Central memory CD8-positive, alpha-beta T cell (primary cell): ENCODE measurements around the gene NAV3.

ENCODE experiments used
- ATAC-seq: fragments of 150-1000 bp; cut with Tn5 transposase; replicated peaks from 2 replicates; pipeline ENCODE4 v1.10.0; 2022; ENCODE audit warnings: mild to moderate bottlenecking, moderate FRiP score, moderate number of reproducible peaks; ENCODE audit not compliant: poor library complexity, severe bottlenecking; ENCODE audit errors: extremely low read depth
- DNase-seq, 2 donors: peaks; one replicate each; pipeline ENCODE4 v3.0.0; 2021; ENCODE audit warnings: low spot score in 2 of 2
- H3K27ac Mint-ChIP-seq: one replicate; pipeline ENCODE4 v1.8.0; 2022; ENCODE audit warnings: low read depth, mild to moderate bottlenecking, moderate library complexity, mixed read lengths
- H3K27me3 Mint-ChIP-seq: one replicate; pipeline ENCODE4 v1.8.0; 2022; ENCODE audit warnings: mixed read lengths
- H3K36me3 Mint-ChIP-seq: one replicate; pipeline ENCODE4 v1.8.0; 2022; ENCODE audit warnings: mild to moderate bottlenecking, moderate library complexity, mixed read lengths; ENCODE audit not compliant: insufficient read depth
- H3K4me1 Mint-ChIP-seq: one replicate; pipeline ENCODE4 v1.8.0; 2022; ENCODE audit warnings: mixed read lengths
- H3K4me3 Mint-ChIP-seq: one replicate; pipeline ENCODE4 v1.8.0; 2022; ENCODE audit warnings: mild to moderate bottlenecking, moderate library complexity, mixed read lengths
- H3K9me3 Mint-ChIP-seq: one replicate; pipeline ENCODE4 v1.8.0; 2022; ENCODE audit warnings: mixed read lengths

The NAV3 gene

DNA sequence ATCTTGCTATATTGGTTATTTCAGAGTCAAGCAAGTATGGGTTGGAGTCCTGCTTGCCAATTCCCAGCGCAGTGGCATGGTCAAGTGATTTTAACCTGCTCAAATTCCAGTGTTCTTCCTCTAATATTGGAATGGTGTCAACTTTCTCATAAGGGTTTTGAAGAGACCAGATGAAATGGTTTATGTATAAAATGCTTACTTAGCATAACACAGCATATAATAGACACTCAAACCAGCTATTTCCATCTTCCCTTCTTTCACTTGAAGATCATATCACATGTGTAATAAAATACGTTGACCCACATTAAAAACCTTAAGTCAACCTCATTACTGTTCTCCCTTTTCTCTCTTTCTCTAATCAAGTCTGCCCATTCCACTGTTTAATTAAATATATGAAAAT, 144.0 kb downstream of the NAV3 start:
- ATAC-seq: no peak
- Mint-ChIP-seq H3K27ac (no peak overlapping the region), H3K4me1 (no peaks in the 10 kb centered on the region), H3K9me3 (peaks cover 12% of the 10 kb centered on the region), H3K4me3 (no peak overlapping the region), H3K27me3 (no peaks in the 10 kb centered on the region), H3K36me3 (peaks cover under 1% of the 10 kb centered on the region)
- no peak for DNase-seq

DNA sequence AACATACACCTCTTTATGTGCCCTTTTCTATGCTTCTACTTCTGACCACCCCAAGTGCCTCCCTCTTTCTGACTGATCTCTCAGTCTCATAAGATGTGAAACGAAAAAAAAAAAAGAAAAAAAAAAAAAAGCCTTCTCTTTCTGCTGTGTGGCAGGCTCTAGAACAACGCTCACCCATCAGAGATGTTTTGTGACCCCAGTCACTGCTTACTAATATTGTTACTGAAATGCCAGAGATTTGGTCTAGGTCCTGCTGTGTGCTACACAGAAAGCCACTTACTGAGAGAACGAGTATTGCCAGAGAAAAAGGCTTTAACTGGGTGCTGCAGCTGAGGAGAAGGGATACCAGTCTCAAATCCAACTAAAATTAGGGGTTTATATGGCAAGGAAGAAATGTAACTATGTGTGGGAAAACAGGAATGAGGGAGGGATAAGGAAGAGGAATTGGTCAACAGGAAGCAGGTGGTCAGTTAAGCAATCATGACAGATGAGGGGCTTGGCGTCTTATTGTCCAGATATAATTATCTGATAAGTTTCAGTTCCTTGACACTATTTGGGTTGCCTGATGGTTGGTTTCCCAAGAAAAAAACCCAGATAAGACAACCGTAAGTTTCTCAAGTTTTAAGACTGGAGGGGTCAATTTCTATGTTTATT, 149.0 kb downstream of the NAV3 start:
- Mint-ChIP-seq H3K4me3 (no peak overlapping the region), H3K27me3 (no peaks in the 10 kb centered on the region), H3K4me1 (no peaks in the 10 kb centered on the region), H3K27ac (no peak overlapping the region), H3K36me3 (peaks cover 2% of the 10 kb centered on the region), H3K9me3 (peaks cover 22% of the 10 kb centered on the region)
- DNase-seq: no peak
- no peak for ATAC-seq

DNA sequence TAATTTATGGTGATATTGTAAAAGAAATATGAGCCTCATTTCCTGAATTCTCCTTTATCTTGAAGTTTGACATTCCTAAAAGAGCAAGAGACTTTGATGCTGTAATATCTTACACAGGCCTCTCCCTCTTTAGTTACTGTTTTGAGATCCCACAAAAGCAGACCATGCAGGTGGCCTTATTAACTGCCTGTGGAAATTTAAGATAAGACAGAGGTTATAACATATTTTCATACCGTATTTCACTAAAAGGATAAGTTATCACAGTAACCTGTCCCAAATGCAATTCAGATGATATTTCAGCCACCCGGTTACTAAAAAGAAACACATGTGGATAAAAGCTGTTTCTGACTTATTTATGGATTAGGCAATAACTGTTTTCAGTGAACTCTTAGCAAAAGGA, 150.1 kb downstream of the NAV3 start:
- Mint-ChIP-seq H3K27ac (no peak overlapping the region), H3K27me3 (no peaks in the 10 kb centered on the region), H3K4me1 (no peaks in the 10 kb centered on the region), H3K36me3 (peaks cover 2% of the 10 kb centered on the region), H3K9me3 (peaks cover 22% of the 10 kb centered on the region), H3K4me3 (no peak overlapping the region)
- DNase-seq (no peak), ATAC-seq (no peak)

DNA sequence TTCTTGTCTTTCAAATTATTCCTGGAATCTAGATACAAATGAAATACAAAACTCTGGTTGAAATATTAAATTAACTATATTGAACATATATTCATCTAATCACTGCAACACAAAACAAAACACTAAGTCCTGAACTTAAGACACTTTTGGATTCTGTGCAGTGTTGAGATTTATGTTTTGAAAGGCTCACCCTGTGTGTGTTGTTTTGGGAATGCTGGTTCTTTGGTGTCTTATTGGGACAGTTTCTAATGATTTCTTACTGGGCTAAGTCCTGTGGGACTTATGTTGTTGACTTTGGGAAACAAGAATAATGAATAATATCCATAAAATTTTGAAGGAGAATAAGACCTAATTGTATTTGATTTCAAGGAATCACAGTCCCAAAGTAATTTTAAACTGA, 153.2 kb downstream of the NAV3 start:
- Mint-ChIP-seq H3K36me3 (peaks cover 2% of the 10 kb centered on the region), H3K27ac (no peak overlapping the region), H3K27me3 (no peaks in the 10 kb centered on the region), H3K4me1 (no peaks in the 10 kb centered on the region), H3K9me3 (peaks cover 22% of the 10 kb centered on the region), H3K4me3 (no peak overlapping the region)
- ATAC-seq (no peak), DNase-seq (no peak)

DNA sequence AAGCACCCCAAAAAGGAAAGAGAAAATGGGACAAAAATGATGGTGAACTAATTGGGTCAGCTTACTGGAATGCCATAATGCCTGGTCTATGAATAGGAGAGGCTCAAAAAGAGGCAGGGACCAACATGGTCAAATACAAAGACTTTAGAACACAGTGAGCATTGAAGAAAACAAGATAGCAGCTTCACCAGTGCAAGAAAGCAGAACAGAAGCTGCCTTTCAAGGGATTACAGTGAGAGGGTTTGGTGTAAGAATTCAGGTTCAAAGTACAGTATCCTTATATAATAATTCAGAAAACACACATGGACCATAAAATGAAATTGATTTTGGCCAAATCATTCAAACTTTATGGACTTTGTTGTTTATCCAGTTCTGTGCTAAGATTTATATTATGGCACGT, 162.1 kb downstream of the NAV3 start:
- Mint-ChIP-seq H3K27ac (no peak overlapping the region), H3K4me3 (no peak overlapping the region), H3K36me3 (no peaks in the 10 kb centered on the region), H3K27me3 (no peaks in the 10 kb centered on the region), H3K9me3 (peaks cover 17% of the 10 kb centered on the region), H3K4me1 (no peaks in the 10 kb centered on the region)
- DNase-seq (no peak), ATAC-seq (no peak)

DNA sequence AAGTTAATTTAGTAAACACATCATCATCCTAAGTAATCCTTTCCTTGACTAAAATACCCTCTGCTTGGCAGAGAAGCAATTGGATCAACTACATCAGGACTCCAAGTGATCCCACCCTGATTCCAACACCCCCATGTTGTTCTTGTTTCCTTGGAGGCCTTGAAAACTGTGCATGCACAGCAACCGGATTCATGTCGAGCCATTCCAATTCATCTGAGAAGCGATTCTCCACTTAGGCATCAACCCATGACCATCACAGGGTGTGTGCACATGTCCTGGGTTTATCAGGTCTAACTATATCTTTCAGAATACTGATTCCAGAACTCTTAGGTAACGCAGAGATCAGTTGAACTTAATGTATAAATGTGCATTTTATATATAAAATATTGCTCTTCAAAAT, 163.0 kb downstream of the NAV3 start:
- Mint-ChIP-seq H3K4me1 (no peaks in the 10 kb centered on the region), H3K27me3 (no peaks in the 10 kb centered on the region), H3K9me3 (peaks cover 17% of the 10 kb centered on the region), H3K27ac (no peak overlapping the region), H3K4me3 (no peak overlapping the region), H3K36me3 (no peaks in the 10 kb centered on the region)
- DNase-seq (no peak), ATAC-seq (no peak)

DNA sequence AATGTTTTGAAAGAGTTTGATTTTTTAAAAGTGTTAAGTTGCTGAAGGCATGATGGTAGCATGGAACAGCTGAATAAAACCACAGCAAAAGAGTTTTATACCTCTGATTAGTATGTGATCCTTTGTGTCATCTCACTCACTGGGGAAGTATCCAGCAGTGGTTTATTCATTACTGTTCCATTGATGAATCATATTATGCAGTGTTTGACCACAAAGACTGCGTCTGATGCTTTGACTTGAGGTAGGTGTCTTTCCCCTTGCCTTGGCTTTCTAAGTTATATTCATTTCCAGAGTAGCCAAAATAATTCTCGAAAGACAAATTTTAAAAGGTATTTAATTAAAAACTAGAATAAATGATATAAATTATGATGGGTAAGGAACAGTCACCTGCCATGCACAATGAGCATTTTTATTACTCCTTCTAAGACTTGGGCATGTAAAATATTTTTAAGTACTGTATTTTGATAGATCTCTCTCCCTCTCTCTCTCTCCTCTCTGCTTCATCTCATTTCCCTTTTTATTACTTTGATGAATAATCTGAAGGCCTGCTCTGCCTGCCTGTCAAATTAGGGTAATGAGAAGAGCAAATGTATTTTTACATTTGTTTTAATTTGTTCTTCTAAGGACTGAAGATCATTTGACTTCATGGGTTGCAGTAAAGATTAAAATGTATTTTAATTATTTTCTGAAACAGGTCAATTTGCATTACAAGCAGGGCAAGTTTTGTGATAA, 164.9 kb downstream of the NAV3 start:
- Mint-ChIP-seq H3K27me3 (no peaks in the 10 kb centered on the region), H3K9me3 (peaks cover 17% of the 10 kb centered on the region), H3K4me3 (no peak overlapping the region), H3K4me1 (no peaks in the 10 kb centered on the region), H3K27ac (no peak overlapping the region), H3K36me3 (no peaks in the 10 kb centered on the region)
- ATAC-seq (no peak), DNase-seq (no peak)

DNA sequence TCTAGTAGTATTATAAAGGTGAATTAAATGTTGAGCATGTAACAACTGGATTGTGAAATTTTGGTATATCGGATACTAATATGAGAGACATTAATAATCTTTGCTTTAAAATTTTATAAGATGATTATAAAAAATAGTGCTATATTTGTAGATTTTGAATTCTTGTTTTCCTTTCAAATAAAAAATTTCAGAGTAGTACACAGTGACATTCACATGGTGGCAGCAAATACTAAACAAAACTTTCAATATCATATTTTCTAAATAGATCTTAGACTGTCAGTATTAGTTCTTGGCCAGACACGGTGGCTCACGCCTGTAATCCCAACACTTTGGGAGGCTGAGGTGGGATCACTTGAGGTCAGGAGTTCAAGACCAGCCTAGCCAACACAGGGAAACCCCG, 166.0 kb downstream of the NAV3 start:
- DNase-seq (no peak), ATAC-seq (no peak)
- Mint-ChIP-seq H3K9me3 (peaks cover 17% of the 10 kb centered on the region), H3K4me1 (no peaks in the 10 kb centered on the region), H3K27me3 (no peaks in the 10 kb centered on the region), H3K4me3 (no peak overlapping the region), H3K27ac (no peak overlapping the region), H3K36me3 (no peaks in the 10 kb centered on the region)

DNA sequence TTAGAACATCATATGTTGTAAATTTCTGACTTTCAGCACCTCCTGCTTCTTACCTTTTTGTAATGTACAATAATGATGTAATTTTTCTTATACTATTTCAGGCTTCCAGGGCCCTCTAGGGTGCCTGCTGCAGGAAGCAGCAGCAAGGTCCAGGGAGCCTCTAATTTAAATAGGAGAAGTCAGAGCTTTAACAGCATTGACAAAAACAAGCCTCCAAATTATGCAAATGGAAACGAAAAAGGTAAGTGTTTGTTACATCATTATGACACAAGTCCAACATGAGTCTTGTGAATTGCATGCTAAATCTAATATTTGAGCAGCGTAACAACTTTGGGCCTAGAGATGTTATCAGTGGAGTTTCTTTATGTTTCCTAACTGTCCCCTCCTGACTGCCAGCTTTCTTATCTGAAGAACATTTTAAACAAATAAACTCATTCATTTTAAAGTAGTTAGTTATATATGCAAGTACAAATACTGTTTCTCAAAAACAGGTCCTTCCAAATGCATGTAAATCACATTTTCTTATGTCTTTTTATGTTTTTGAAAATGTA, 167.6 kb downstream of the NAV3 start:
- H3K36me3 Mint-ChIP-seq: no peaks in the 10 kb centered on the region
- DNase-seq: no peak
- H3K4me3 Mint-ChIP-seq: no peak overlapping the region
- H3K4me1 Mint-ChIP-seq: no peaks in the 10 kb centered on the region
- peaks cover 8% of the 10 kb centered on the region for H3K9me3 Mint-ChIP-seq
- H3K27ac Mint-ChIP-seq: no peak overlapping the region
- no peak for ATAC-seq
- H3K27me3 Mint-ChIP-seq: no peaks in the 10 kb centered on the region

DNA sequence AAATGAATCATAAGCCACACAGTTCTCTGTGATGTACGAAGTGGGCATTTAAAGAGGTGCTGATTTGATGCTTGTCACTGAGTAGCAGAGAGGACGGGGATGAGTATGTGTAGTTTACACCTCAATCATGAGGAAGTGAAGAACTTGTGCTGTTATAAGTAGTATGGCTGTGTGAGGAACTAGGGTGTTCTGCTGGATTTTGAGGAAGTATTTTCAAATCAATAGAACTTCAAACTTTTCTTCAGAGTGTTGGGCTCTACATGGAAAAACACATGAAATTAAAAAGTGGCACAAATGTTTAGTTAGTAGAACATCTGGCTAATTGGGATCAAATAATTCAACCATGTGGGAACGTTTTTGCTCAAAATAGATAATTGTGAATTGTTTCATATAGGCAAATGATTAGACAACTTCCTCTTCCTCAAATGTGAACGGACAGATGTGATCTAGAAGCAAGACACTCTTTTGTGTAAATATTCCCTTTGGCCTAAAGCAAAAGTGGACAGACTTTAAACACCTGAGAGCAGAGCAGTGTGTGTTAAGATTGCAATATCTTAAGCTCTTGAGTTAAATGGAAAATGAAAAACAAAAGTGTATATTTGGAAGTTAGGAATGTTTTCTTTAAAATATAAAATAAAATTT, 168.5 kb downstream of the NAV3 start:
- peaks cover 2% of the 10 kb centered on the region for H3K9me3 Mint-ChIP-seq
- no peaks in the 10 kb centered on the region for H3K4me1 Mint-ChIP-seq
- DNase-seq (no peak), ATAC-seq (no peak)
- H3K36me3 Mint-ChIP-seq: no peaks in the 10 kb centered on the region
- no peak overlapping the region for H3K27ac Mint-ChIP-seq
- H3K4me3 Mint-ChIP-seq: no peak overlapping the region
- no peaks in the 10 kb centered on the region for H3K27me3 Mint-ChIP-seq

DNA sequence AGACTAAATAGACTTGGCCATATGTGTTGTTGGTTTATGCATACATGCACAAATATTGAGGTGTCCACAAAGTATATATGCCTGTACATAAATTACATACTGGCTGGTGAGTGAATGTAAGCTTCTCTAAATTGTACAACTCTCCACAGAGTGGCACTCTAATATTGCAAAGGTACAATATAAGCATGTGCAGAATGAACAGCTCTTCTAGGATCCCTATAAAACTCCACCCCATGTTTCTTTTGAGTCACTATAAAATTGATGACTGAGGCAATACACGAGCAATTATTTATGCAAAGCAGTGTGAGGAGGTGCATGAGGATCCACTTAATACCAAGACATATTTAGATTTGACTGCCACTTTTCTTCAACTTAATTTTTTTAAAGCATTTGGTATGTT, 172.2 kb downstream of the NAV3 start:
- DNase-seq (no peak), ATAC-seq (no peak)
- Mint-ChIP-seq H3K36me3 (no peaks in the 10 kb centered on the region), H3K4me3 (no peak overlapping the region), H3K27me3 (no peaks in the 10 kb centered on the region), H3K27ac (no peak overlapping the region), H3K9me3 (no peaks in the 10 kb centered on the region), H3K4me1 (no peaks in the 10 kb centered on the region)

DNA sequence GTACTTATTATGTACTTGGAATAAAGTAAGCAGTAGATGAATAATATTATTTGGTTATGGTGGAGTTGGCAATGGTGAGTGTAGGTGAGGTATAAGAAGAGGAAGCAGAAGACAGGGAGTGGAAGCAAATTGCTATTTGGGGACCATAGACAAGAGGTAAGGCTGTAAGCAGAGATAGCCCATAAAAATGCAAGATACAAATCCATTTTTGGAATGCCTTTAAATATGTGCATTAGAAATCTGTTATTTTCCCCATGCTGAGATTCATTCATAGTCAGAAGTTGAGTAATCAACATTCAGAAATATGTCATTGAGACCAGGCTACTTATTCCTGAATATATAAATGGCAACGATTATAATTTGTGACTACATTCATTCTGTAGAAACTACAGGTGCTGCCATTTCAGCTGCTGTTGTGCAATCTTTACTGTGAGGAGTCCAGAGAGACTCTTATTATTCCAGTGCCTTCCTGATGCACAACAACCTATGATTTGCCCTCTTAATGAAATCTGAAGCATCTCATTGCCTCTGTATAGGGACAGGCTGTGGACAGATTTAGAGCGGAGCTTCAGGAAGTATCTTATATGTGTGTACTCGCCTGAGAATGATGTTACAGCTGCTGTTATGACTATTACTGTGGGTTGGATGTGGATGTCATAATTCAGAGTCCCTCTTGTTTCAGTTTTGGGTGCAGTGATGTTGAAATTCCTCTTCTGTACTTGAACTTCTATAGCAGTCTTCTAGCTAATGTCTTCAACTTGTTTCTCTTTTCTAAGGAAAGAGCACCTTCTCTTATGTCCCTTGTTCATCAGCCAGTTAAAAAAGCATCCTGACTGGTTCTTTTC, 173.8 kb downstream of the NAV3 start:
- Mint-ChIP-seq H3K4me1 (no peaks in the 10 kb centered on the region), H3K36me3 (no peaks in the 10 kb centered on the region), H3K9me3 (no peaks in the 10 kb centered on the region), H3K27ac (no peak overlapping the region), H3K4me3 (no peak overlapping the region), H3K27me3 (no peaks in the 10 kb centered on the region)
- DNase-seq (no peak), ATAC-seq (no peak)
